ENCODE results near the gene CACNA1I. TPM values are rescaled to one million over a fixed set of nuclear protein-coding genes. Genes with fewer than 3 reads are reported as not detected.
A peak's percentile ranks its signal among the peaks of the same experiment; 100 is the strongest.

Gene CACNA1I
- total RNA-seq, 1 donor from 2014 or later, result 0.07 TPM

GRCh38 chr22:39553429-39553828 lies 17.1 kb upstream of the CACNA1I start:
- Mint-ChIP-seq H3K27ac (ENCODE audit: unreplicated experiment) (no peak overlapping the region), H3K9me3 (no peaks in the 10 kb centered on the region), H3K4me3 (no peak overlapping the region), H3K36me3 (ENCODE audit: low read depth) (no peaks in the 10 kb centered on the region), H3K4me1 (peaks cover 5% of the 10 kb centered on the region), H3K27me3 (ENCODE audit: low read depth) (peaks cover 82% of the 10 kb centered on the region)
- TF ChIP-seq, protein P1, sequence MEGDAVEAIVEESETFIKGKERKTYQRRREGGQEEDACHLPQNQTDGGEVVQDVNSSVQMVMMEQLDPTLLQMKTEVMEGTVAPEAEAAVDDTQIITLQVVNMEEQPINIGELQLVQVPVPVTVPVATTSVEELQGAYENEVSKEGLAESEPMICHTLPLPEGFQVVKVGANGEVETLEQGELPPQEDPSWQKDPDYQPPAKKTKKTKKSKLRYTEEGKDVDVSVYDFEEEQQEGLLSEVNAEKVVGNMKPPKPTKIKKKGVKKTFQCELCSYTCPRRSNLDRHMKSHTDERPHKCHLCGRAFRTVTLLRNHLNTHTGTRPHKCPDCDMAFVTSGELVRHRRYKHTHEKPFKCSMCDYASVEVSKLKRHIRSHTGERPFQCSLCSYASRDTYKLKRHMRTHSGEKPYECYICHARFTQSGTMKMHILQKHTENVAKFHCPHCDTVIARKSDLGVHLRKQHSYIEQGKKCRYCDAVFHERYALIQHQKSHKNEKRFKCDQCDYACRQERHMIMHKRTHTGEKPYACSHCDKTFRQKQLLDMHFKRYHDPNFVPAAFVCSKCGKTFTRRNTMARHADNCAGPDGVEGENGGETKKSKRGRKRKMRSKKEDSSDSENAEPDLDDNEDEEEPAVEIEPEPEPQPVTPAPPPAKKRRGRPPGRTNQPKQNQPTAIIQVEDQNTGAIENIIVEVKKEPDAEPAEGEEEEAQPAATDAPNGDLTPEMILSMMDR (conservative IDR thresholded peaks at IDR 0.05), result no peak
- no peak for DNase-seq (ENCODE audit: low read depth, low spot score)

- Mint-ChIP-seq H3K4me1 (peaks cover 5% of the 10 kb centered on the region), H3K4me3 (no peak overlapping the region), H3K36me3 (ENCODE audit: low read depth) (no peaks in the 10 kb centered on the region), H3K27ac (ENCODE audit: unreplicated experiment) (no peak overlapping the region), H3K27me3 (ENCODE audit: low read depth) (peaks cover 84% of the 10 kb centered on the region), H3K9me3 (no peaks in the 10 kb centered on the region)
- TF ChIP-seq, protein P1 (conservative IDR thresholded peaks at IDR 0.05), result no peak
- no peak for DNase-seq (ENCODE audit: low read depth, low spot score)
Measured at GRCh38 chr22:39554151-39554550, 16.4 kb upstream of the CACNA1I start.

GRCh38 chr22:39556970-39557841 lies 13.3 kb upstream of the CACNA1I start:
- DNase-seq (ENCODE audit: low read depth, low spot score), result no peak
- peak overlapping the region; percentile 68 for H3K4me3 Mint-ChIP-seq
- H3K27ac Mint-ChIP-seq (ENCODE audit: unreplicated experiment), result no peak overlapping the region

DNA sequence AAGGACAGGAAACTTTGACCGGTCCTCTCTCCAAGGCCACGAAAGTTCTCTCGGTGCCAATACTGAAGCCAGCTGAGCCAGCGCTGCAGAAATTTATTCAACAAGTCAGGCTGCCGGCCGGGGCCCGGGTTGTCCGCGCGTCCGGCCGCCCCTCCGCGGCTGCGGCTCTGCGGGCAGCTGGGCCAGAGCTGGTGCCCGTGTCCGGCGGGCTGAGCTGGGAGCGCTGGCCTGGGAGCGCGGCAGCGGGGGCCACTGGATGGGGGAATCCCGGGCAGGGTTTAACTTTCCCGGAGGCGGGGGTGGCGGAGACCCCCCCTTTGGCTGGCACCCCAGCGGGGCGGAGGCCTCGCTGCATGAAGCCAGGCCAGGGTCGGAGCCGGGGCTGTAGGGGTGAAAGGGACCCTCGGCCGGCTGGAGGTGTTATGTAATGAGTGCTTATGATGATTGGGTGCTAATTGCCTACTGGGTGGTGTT lies 12.3 kb upstream of the CACNA1I start:
- Mint-ChIP-seq H3K27ac (ENCODE audit: unreplicated experiment) (no peak overlapping the region), H3K4me1 (peaks cover 5% of the 10 kb centered on the region), H3K4me3 (no peak overlapping the region), H3K27me3 (ENCODE audit: low read depth) (peaks cover 77% of the 10 kb centered on the region), H3K9me3 (no peaks in the 10 kb centered on the region), H3K36me3 (ENCODE audit: low read depth) (no peaks in the 10 kb centered on the region)
- TF ChIP-seq, protein P1 (conservative IDR thresholded peaks at IDR 0.05), result no peak
- DNase-seq (ENCODE audit: low read depth, low spot score), result no peak

More at GRCh38 chr22:39556970-39557841, 13.3 kb upstream of the CACNA1I start:
- Mint-ChIP-seq H3K4me1 (peaks cover 5% of the 10 kb centered on the region), H3K27me3 (ENCODE audit: low read depth) (peaks cover 86% of the 10 kb centered on the region), H3K9me3 (no peaks in the 10 kb centered on the region), H3K36me3 (ENCODE audit: low read depth) (no peaks in the 10 kb centered on the region)
- TF ChIP-seq, protein P1 (conservative IDR thresholded peaks at IDR 0.05), result no peak

- Mint-ChIP-seq H3K4me3 (no peak overlapping the region), H3K27ac (ENCODE audit: unreplicated experiment) (no peak overlapping the region), H3K9me3 (no peaks in the 10 kb centered on the region), H3K4me1 (peaks cover 5% of the 10 kb centered on the region), H3K36me3 (ENCODE audit: low read depth) (no peaks in the 10 kb centered on the region), H3K27me3 (ENCODE audit: low read depth) (peaks cover 73% of the 10 kb centered on the region)
- no peak for DNase-seq (ENCODE audit: low read depth, low spot score)
- TF ChIP-seq, protein P1 (conservative IDR thresholded peaks at IDR 0.05), result no peak
Measured at GRCh38 chr22:39558950-39559349, 11.6 kb upstream of the CACNA1I start.
